MM.1S (cell line): ENCODE data around the gene SPTLC3.

Source experiments
- DNase-seq: peaks from one replicate; pipeline ENCODE4 v3.0.0-alpha.2; 2015
- H2AFZ ChIP-seq: fragments of 300-600 bp; sonication (generic); 2 replicates; pipeline ENCODE4 v1.6.0; 2016; ENCODE audit warnings: antibody characterized with exemption, low read length
- H3F3A ChIP-seq: fragments of 300-600 bp; sonication (generic); 2 replicates; pipeline ENCODE4 v1.6.1; 2016; ENCODE audit warnings: mild to moderate bottlenecking, antibody characterized with exemption, low read length, moderate library complexity, mixed read lengths; ENCODE audit not compliant: insufficient read depth
- H3K27ac ChIP-seq: fragments of 300-600 bp; sonication (generic); 2 replicates; pipeline ENCODE4 v1.5.1; 2016; ENCODE audit warnings: mild to moderate bottlenecking, low read length
- H3K27me3 ChIP-seq: fragments of 300-600 bp; sonication (generic); replicated peaks from 2 replicates; pipeline ENCODE4 v1.6.0; 2016; ENCODE audit warnings: low read length; ENCODE audit not compliant: insufficient read depth
- H3K36me3 ChIP-seq: fragments of 300-600 bp; sonication (generic); replicated peaks from 2 replicates; pipeline ENCODE4 v1.6.1; 2016; ENCODE audit warnings: mild to moderate bottlenecking, low read length, mixed read lengths; ENCODE audit not compliant: insufficient read depth
- H3K4me1 ChIP-seq: fragments of 300-600 bp; sonication (generic); 2 replicates; pipeline ENCODE4 v1.6.1; 2016; ENCODE audit warnings: low read length, mixed read lengths
- H3K4me2 ChIP-seq: fragments of 300-600 bp; sonication (generic); 2 replicates; pipeline ENCODE4 v1.6.0; 2016; ENCODE audit warnings: low read depth, low read length
- H3K4me3 ChIP-seq: fragments of 300-600 bp; sonication (generic); 2 replicates; pipeline ENCODE4 v1.5.1; 2016; ENCODE audit warnings: low read length, mixed read lengths
- H3K79me2 ChIP-seq: fragments of 300-600 bp; sonication (generic); 2 replicates; pipeline ENCODE4 v1.6.1; 2016; ENCODE audit warnings: mixed run types, low read length, mixed read lengths
- H3K9ac ChIP-seq: fragments of 300-600 bp; sonication (generic); 2 replicates; pipeline ENCODE4 v1.6.1; 2016; ENCODE audit warnings: low read length, mixed read lengths
- H3K9me2 ChIP-seq: fragments of 300-600 bp; sonication (generic); replicated peaks from 2 replicates; pipeline ENCODE4 v1.6.1; 2016; ENCODE audit warnings: mild to moderate bottlenecking, low read length, mixed read lengths; ENCODE audit not compliant: insufficient read depth
- H3K9me3 ChIP-seq: fragments of 300-600 bp; sonication (generic); replicated peaks from 2 replicates; pipeline ENCODE4 v1.6.1; 2016; ENCODE audit warnings: mild to moderate bottlenecking, low read length, mixed read lengths; ENCODE audit not compliant: insufficient read depth
- H4K20me1 ChIP-seq: fragments of 300-600 bp; sonication (generic); 2 replicates; pipeline ENCODE4 v1.6.1; 2016; ENCODE audit warnings: mild to moderate bottlenecking, low read length, moderate library complexity, mixed read lengths; ENCODE audit not compliant: insufficient read depth
- EZH2 ChIP-seq: fragments of 300-600 bp; sonication (generic); optimal IDR thresholded peaks from 2 replicates; pipeline ENCODE3; 2017; ENCODE audit warnings: low read depth, mild to moderate bottlenecking, antibody characterized with exemption, low read length, mixed read lengths
- EZH2phosphoT487 ChIP-seq: fragments of 300-600 bp; sonication (generic); IDR thresholded peaks from 2 replicates; pipeline ENCODE4 v1.6.1; 2018; ENCODE audit warnings: antibody characterized with exemption, low read length
- TF ChIP-seq, protein P1 (sequence below): fragments of 300-600 bp; sonication (generic); IDR thresholded peaks from 2 replicates; pipeline ENCODE4 v1.5.1; 2016; ENCODE audit warnings: antibody characterized with exemption, low read length, mixed read lengths

Gene SPTLC3

DNA sequence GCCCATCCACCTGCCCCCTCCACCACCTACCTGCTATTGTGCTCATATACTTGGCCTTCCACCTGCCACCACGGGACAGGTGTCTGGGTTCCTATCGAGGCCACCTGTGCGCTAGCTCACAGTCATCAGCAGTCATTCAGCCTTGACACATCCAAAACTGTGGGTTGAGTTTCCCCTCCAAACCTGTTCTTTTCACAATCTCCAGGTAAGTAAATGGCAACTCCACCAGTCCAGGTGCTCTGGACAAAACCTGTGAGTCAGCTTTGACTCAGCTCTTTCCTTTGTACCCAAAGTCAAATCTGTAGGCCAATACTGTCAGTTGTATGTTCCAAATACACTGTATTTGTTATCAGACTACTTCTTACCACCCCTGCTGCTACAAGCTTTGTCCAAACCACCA lies 52.6 kb downstream of the SPTLC3 start:
- no peak for TF ChIP-seq EZH2phosphoT487
- TF ChIP-seq EZH2 = no peak
- no peaks in the 10 kb centered on the region for H3K79me2 ChIP-seq
- H3K27ac ChIP-seq = no peak overlapping the region; the same call in 1 of the 2 replicates
- no peaks in the 10 kb centered on the region for H3K4me1 ChIP-seq
- H3K9me3 ChIP-seq = no peaks in the 10 kb centered on the region
- H3K36me3 ChIP-seq = no peaks in the 10 kb centered on the region
- no peaks in the 10 kb centered on the region for H4K20me1 ChIP-seq
- DNase-seq = peak; percentile 50
- no peaks in the 10 kb centered on the region for H3K27me3 ChIP-seq
- no peaks in the 10 kb centered on the region for H3F3A ChIP-seq
- H3K9me2 ChIP-seq = no peaks in the 10 kb centered on the region
- no peak overlapping the region for H2AFZ ChIP-seq
- no peak overlapping the region for H3K4me2 ChIP-seq
- H3K4me3 ChIP-seq = no peak overlapping the region
- H3K9ac ChIP-seq = no peak overlapping the region

DNA sequence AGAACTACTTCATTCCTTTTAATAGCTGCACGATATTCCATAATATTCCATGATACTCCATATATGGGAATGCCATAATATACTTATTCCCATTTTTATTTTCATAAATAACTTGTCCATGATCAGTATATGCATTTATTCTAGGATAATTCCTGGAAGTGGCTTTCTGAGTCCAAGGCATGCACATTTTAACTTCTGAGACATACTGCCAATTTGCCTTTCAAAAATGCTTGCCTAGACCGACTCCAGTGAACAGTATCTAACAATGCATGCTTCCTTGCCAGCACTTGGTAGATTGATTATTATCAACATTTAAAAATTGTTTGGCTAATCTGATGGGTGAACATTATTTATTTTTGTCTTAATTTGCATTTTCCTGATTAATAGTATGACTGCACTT lies 54.0 kb downstream of the SPTLC3 start:
- TF ChIP-seq, protein P1, sequence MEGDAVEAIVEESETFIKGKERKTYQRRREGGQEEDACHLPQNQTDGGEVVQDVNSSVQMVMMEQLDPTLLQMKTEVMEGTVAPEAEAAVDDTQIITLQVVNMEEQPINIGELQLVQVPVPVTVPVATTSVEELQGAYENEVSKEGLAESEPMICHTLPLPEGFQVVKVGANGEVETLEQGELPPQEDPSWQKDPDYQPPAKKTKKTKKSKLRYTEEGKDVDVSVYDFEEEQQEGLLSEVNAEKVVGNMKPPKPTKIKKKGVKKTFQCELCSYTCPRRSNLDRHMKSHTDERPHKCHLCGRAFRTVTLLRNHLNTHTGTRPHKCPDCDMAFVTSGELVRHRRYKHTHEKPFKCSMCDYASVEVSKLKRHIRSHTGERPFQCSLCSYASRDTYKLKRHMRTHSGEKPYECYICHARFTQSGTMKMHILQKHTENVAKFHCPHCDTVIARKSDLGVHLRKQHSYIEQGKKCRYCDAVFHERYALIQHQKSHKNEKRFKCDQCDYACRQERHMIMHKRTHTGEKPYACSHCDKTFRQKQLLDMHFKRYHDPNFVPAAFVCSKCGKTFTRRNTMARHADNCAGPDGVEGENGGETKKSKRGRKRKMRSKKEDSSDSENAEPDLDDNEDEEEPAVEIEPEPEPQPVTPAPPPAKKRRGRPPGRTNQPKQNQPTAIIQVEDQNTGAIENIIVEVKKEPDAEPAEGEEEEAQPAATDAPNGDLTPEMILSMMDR = no peak
- TF ChIP-seq EZH2 (no peak), EZH2phosphoT487 (no peak)
- Histone ChIP-seq H3K9me3 (no peaks in the 10 kb centered on the region), H3K4me3 (no peak overlapping the region), H3K79me2 (no peaks in the 10 kb centered on the region), H3K9me2 (no peaks in the 10 kb centered on the region), H3K27me3 (no peaks in the 10 kb centered on the region), H3F3A (no peaks in the 10 kb centered on the region), H3K4me1 (no peaks in the 10 kb centered on the region), H3K9ac (no peak overlapping the region), H3K4me2 (no peak overlapping the region), H3K36me3 (no peaks in the 10 kb centered on the region), H2AFZ (no peak overlapping the region), H3K27ac (no peak overlapping the region), H4K20me1 (no peaks in the 10 kb centered on the region)
- no peak for DNase-seq

DNA sequence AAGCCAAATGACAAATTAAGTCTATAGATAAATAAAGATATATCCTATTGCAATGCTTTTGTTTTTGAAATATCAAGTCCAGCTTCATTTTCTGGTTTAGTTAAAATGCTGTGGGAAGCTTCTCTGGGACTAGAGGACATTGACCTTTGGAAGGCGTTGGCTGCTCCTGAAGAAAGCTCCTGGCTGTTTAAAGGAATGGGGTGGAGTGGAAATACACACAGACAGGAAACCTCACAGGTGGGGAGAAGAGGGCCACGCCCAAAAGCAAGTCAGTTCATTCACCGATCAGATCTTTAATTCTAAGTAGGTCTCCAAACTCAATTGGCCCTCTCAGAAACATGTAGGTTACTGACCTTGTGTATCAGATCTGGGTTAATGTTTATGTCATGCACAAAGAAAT lies 59.6 kb downstream of the SPTLC3 start:
- TF ChIP-seq EZH2phosphoT487 (no peak), EZH2 (no peak)
- TF ChIP-seq, protein P1 = no peak
- Histone ChIP-seq H3K36me3 (no peaks in the 10 kb centered on the region), H3K9ac (no peak overlapping the region)

DNA sequence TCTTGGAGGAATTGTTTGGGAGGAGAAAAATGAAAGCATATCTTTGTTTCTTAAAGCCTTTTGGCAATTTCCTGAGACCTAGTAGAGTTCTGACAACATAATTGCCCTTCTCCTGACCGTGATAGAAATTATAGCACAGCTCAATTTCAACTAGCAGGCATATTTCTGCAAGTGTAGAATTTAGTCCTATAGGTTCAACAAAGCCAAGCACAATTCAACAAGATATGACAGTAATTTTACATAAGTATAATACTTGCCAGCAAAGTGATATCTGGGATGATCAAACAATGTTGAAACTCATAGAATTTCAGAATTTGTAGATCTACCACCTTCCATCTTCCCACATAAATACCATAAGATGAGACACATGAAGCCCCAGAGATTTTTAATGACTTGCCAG lies 73.1 kb downstream of the SPTLC3 start:
- no peaks in the 10 kb centered on the region for H3K9me3 ChIP-seq
- H3K27ac ChIP-seq = no peak overlapping the region
- H3K36me3 ChIP-seq = no peaks in the 10 kb centered on the region
- no peak for TF ChIP-seq EZH2phosphoT487
- TF ChIP-seq EZH2 = no peak
- TF ChIP-seq, protein P1 = no peak
- no peaks in the 10 kb centered on the region for H3F3A ChIP-seq
- H3K27me3 ChIP-seq = no peaks in the 10 kb centered on the region
- H3K9me2 ChIP-seq = no peaks in the 10 kb centered on the region
- no peaks in the 10 kb centered on the region for H3K79me2 ChIP-seq
- no peak overlapping the region for H2AFZ ChIP-seq
- no peak for DNase-seq
- no peak overlapping the region for H3K9ac ChIP-seq
- H3K4me2 ChIP-seq = no peak overlapping the region
- no peaks in the 10 kb centered on the region for H4K20me1 ChIP-seq
- no peaks in the 10 kb centered on the region for H3K4me1 ChIP-seq
- no peak overlapping the region for H3K4me3 ChIP-seq

More for the DNA sequence above, 59.6 kb downstream of the SPTLC3 start:
- no peak for DNase-seq
- Histone ChIP-seq H3K4me1 (no peaks in the 10 kb centered on the region), H3F3A (no peaks in the 10 kb centered on the region), H3K4me3 (no peak overlapping the region), H3K9me3 (no peaks in the 10 kb centered on the region), H3K9me2 (no peaks in the 10 kb centered on the region), H2AFZ (no peak overlapping the region), H4K20me1 (no peaks in the 10 kb centered on the region), H3K27me3 (no peaks in the 10 kb centered on the region), H3K4me2 (no peak overlapping the region), H3K27ac (no peak overlapping the region), H3K79me2 (no peaks in the 10 kb centered on the region)
